B cell (primary cell): ENCODE results near the gene RHOH. TPM values are rescaled to one million over a fixed set of nuclear protein-coding genes. Genes with fewer than 3 reads are reported as not detected.

ENCODE experiments used
- ATAC-seq: fragments of 200-7000 bp; cut with Tn5 transposase; one replicate; pipeline ENCODE4 v1.10.0; 2021; ENCODE audit warnings: low read depth, mild to moderate bottlenecking, moderate number of reproducible peaks, moderate library complexity
- CTCF ChIA-PET: fragments of 350-600 bp; sonication (Branson Sonifier 250); formaldehyde crosslinking; loops from one replicate; lab custom pipeline; 2021; ENCODE audit warnings: antibody characterized with exemption, inconsistent platforms; lab: Charles Lee
- POLR2A ChIA-PET: fragments of 350-600 bp; sonication (Branson Sonifier 250); formaldehyde crosslinking; loops from one replicate; lab custom pipeline; 2021; ENCODE audit warnings: antibody characterized with exemption; lab: Charles Lee
- DNase-seq: peaks from one replicate; pipeline ENCODE4 v3.0.0; 2013
- H2AFZ ChIP-seq: 2 replicates; pipeline ENCODE4 v1.6.1; 2012; ENCODE audit warnings: mild to moderate bottlenecking, low read depth, low read length; ENCODE audit not compliant: insufficient read depth, poor library complexity, severe bottlenecking
- H3K27ac ChIP-seq, 2 donors: 1 replicate in 1 of 2; 2 replicates in 1 of 2; pipeline ENCODE4 v1.5.1; 2012 to 2013; ENCODE audit warnings: low read length in 2 of 2, mild to moderate bottlenecking in 2 of 2, moderate library complexity in 1 of 2
- H3K27me3 ChIP-seq, 4 experiments: fragments of 200-600 bp in 1 of 4; sonication (generic) in 1 of 4; replicated peaks in 1 of 4; 1 replicate in 2 of 4; 2 replicates in 2 of 4; pipeline versions ENCODE4 v1.6.1 to v1.7.0; 2013 to 2016; ENCODE audit warnings: low read length in 3 of 4, mild to moderate bottlenecking in 2 of 4, mixed read lengths in 1 of 4, moderate library complexity in 1 of 4; ENCODE audit not compliant: insufficient read depth in 4 of 4, control insufficient read depth in 3 of 4; ENCODE audit errors: control extremely low read depth in 1 of 4
- H3K36me3 ChIP-seq, 2 experiments: replicated peaks in 1 of 2; 1 replicate in 1 of 2; 2 replicates in 1 of 2; pipeline versions ENCODE4 v1.6.1 to v1.7.1; 2013; ENCODE audit warnings: low read length in 1 of 2; ENCODE audit not compliant: insufficient read depth in 2 of 2, control insufficient read depth in 1 of 2; ENCODE audit errors: control extremely low read depth in 1 of 2, extremely low read depth in 1 of 2
- H3K4me1 ChIP-seq, 2 donors: fragments of 200-600 bp in 1 of 2; sonication (generic) in 1 of 2; 1 replicate in 1 of 2; 2 replicates in 1 of 2; pipeline versions ENCODE4 v1.5.1 to v1.6.1; 2013 to 2017; ENCODE audit warnings: low read length in 2 of 2; ENCODE audit not compliant: control insufficient read depth in 2 of 2, insufficient read depth in 2 of 2
- H3K4me2 ChIP-seq: replicated peaks from 2 replicates; pipeline ENCODE3; 2012; ENCODE audit warnings: mild to moderate bottlenecking, low read depth, low read length; ENCODE audit not compliant: poor library complexity, severe bottlenecking
- H3K4me3 ChIP-seq, 5 experiments: fragments of 200-600 bp in 1 of 5; sonication (generic) in 1 of 5; 1 replicate in 3 of 5; 2 replicates in 2 of 5; pipeline versions ENCODE4 v1.5.1 to v1.7.0; 2011 to 2016; ENCODE audit warnings: low read length in 4 of 5, mild to moderate bottlenecking in 4 of 5, low read depth in 2 of 5, control low read depth in 1 of 5, moderate library complexity in 1 of 5; ENCODE audit not compliant: insufficient read depth in 1 of 5; ENCODE audit errors: control extremely low read depth in 1 of 5, extremely low read depth in 1 of 5
- H3K79me2 ChIP-seq: fragments of 200-600 bp; sonication (generic); one replicate; pipeline ENCODE4 v1.6.0; 2016; ENCODE audit warnings: low read length; ENCODE audit not compliant: control insufficient read depth, insufficient read depth
- H3K9ac ChIP-seq: fragments of 200-600 bp; sonication (generic); 2 replicates; pipeline ENCODE4 v1.6.1; 2017; ENCODE audit warnings: mild to moderate bottlenecking, low read length, moderate library complexity
- H3K9me3 ChIP-seq, 3 donors: one replicate each; pipeline versions ENCODE4 v1.6.1 to v1.7.1; 2013; ENCODE audit warnings: low read length in 2 of 3; ENCODE audit not compliant: control insufficient read depth in 2 of 3, insufficient read depth in 1 of 3; ENCODE audit errors: control extremely low read depth in 1 of 3
- H4K20me1 ChIP-seq: 2 replicates; pipeline ENCODE4 v1.6.0; 2012; ENCODE audit warnings: mild to moderate bottlenecking, low read length; ENCODE audit not compliant: insufficient read depth, control insufficient read depth, poor library complexity, severe bottlenecking
- H3K27ac Mint-ChIP-seq: one replicate; pipeline ENCODE4 v1.8.0; 2021; ENCODE audit warnings: mixed read lengths
- H3K27me3 Mint-ChIP-seq: one replicate; pipeline ENCODE4 v1.8.0; 2021; ENCODE audit warnings: mixed read lengths
- H3K4me1 Mint-ChIP-seq: one replicate; pipeline ENCODE4 v1.8.0; 2021; ENCODE audit warnings: mixed read lengths
- H3K4me3 Mint-ChIP-seq: one replicate; pipeline ENCODE4 v1.8.0; 2021; ENCODE audit warnings: mixed read lengths
- H3K9me3 Mint-ChIP-seq: one replicate; pipeline ENCODE4 v1.8.0; 2022; ENCODE audit warnings: mixed read lengths; ENCODE audit not compliant: insufficient read depth
- CTCF ChIP-seq: fragments of 200-600 bp; IDR thresholded peaks from one replicate; pipeline ENCODE4 v1.8.0; 2022; ENCODE audit warnings: antibody characterized with exemption, mild to moderate bottlenecking
- EZH2 ChIP-seq: IDR thresholded peaks from 2 replicates; pipeline ENCODE4 v1.6.1; 2012; ENCODE audit warnings: borderline replicate concordance, low read depth, mild to moderate bottlenecking, moderate library complexity, low read length; ENCODE audit not compliant: insufficient read depth, poor library complexity, severe bottlenecking
- WGBS: methylation state at CpG from one replicate; pipeline ENCODE4 v1.1.5; 2013; ENCODE audit warnings: missing lambda C conversion rate; ENCODE audit not compliant: insufficient coverage; 5-methylcytosine and 5-hydroxymethylcytosine counted together
- intact Hi-C: fragments of 100-400 bp; cut with micrococcal nuclease; formaldehyde crosslinking; loops from one replicate; pipeline ENCODE4 v1.10.0; 2022
- polyA plus RNA-seq: library from polyadenylated mRNA; depleted of rRNA; stranded (reverse); fragments of >200 nt; gene quantifications from 2 replicates; pipeline ENCODE4 v1.2.3, GENCODE V29; 2012
- total RNA-seq, 2 donors: library from RNA; stranded (reverse); fragments of 120-200 nt in 1 of 2; gene quantifications; 1 replicate in 1 of 2; 2 replicates in 1 of 2; pipeline versions ENCODE4 v1.2.3 to v1.2.4, GENCODE V29; 2013 to 2022

Gene RHOH
- total and polyA plus RNA-seq, 2 donors (not counting 1 experiment from before 2014, with no cell fraction given) = 118 to 209 TPM

- ATAC-seq (no peak), DNase-seq (no peak)
- Mint-ChIP-seq H3K9me3 (no peaks in the 10 kb centered on the region), H3K27me3 (no peaks in the 10 kb centered on the region), H3K4me3 (peak overlapping the region; percentile 58), H3K27ac (peak overlapping the region; percentile 59), H3K4me1 (peaks cover 91% of the 10 kb centered on the region)
- CTCF ChIA-PET = interaction anchor here (0.5 to 3.3 kb wide), 9 partner anchors 9 to 106 kb away, joined by 3 to 16 read pairs (median 4); no protein-coding TSS in a partner anchor
- H3K4me2 ChIP-seq = peak overlapping the region; percentile 34
- POLR2A ChIA-PET = no interaction called here
- H3K9me3 ChIP-seq = no peaks in the 10 kb centered on the region
- WGBS = no CpG with 5 or more reads among the region's 5 CpGs
- intact Hi-C loops = no loop called here
- H3K9ac ChIP-seq = no peak overlapping the region
- no peaks in the 10 kb centered on the region for H3K27me3 ChIP-seq
- peaks cover 90% of the 10 kb centered on the region for H4K20me1 ChIP-seq
- peak overlapping the region in 1 of 5 experiments; percentile 24 for H3K4me3 ChIP-seq
- peaks cover 81 to 93% of the 10 kb centered on the region in 2 donors for H3K4me1 ChIP-seq
- H3K36me3 ChIP-seq = peaks cover 25 to 51% of the 10 kb centered on the region in 2 experiments
- H3K79me2 ChIP-seq = peaks cover 100% of the 10 kb centered on the region
- peak overlapping the region in 1 of 2 donors; percentile 13 for H3K27ac ChIP-seq
- TF ChIP-seq EZH2 = no peak
- no peak for TF ChIP-seq CTCF
- no peak overlapping the region for H2AFZ ChIP-seq
Observed at GRCh38 chr4:40210776-40211175, 13.9 kb downstream of the RHOH start.
